K562 (cell line): ENCODE measurements around the gene CFDP1. TPM values are rescaled to one million over a fixed set of nuclear protein-coding genes. Genes with fewer than 3 reads are reported as not detected.

Source experiments
- C11orf30 ChIP-seq: fragments of 450-650 bp; IDR thresholded peaks from 2 replicates; pipeline ENCODE4 v1.6.1; 2016; ENCODE audit warnings: low read depth, mild to moderate bottlenecking
- CHD2 ChIP-seq: IDR thresholded peaks from 2 replicates; pipeline ENCODE4 v1.6.1; 2011; ENCODE audit warnings: low read depth, low read length
- THAP12 ChIP-seq: fragments of 250-450 bp; sonication (Bioruptor Pico); IDR thresholded peaks from 2 replicates; pipeline ENCODE4 v1.9.0; 2021; ENCODE audit warnings: mild to moderate bottlenecking, inconsistent platforms
- USF2 ChIP-seq: sonication (generic); formaldehyde crosslinking; IDR thresholded peaks from 2 replicates; pipeline ENCODE4 v1.5.0; 2020; ENCODE audit warnings: missing genetic modification reagents
- polyA plus RNA-seq, 8 experiments: library from polyadenylated mRNA; depleted of rRNA in 4 of 8; stranded (reverse) in 5 of 8; unstranded in 3 of 8; fragments of >200 nt; fragmentation: Nextera tagmentation in 2 of 8; fragmentation: Illumina TruSeq in 1 of 8; extraction: Ambion mirVana in 2 of 8; extraction: Trizol in 1 of 8; gene quantifications; 2 replicates each; pipeline versions ENCODE4 v1.2.1 to v1.2.3, GENCODE V29; 2011 to 2014; ENCODE audit warnings: inconsistent platforms in 1 of 8, missing spikeins in 1 of 8
- total RNA-seq, 7 experiments: library from RNA; depleted of rRNA in 6 of 7; stranded (reverse); fragments of >200 nt in 6 of 7; fragmentation: Illumina TruSeq in 2 of 7; extraction: Trizol in 2 of 7; gene quantifications; 2 replicates each; pipeline versions ENCODE4 v1.2.1 to v1.2.3, GENCODE V29; 2011 to 2021; ENCODE audit warnings: low replicate concordance in 1 of 7
- TF ChIP-seq, protein P1 (sequence below), 3 experiments: fragments of 200-800 bp in 1 of 3; sonication (Bioruptor generic) in 1 of 3; sonication (generic) in 1 of 3; formaldehyde crosslinking in 1 of 3; IDR thresholded peaks; 2 replicates each; pipeline versions ENCODE4 v1.6.1 to v1.8.0; 2016 to 2022; ENCODE audit warnings: mild to moderate bottlenecking in 2 of 3, missing compliant biosample characterization in 2 of 3, missing genetic modification characterization in 2 of 3, missing genetic modification reagents in 1 of 3

The CFDP1 gene
- total and polyA plus RNA-seq, 9 of the 15 experiments (the other 6 are each of a cell fraction or from before 2014, with no cell fraction given), result 31.5 to 78.4 (median 61.7) TPM

- TF ChIP-seq, protein P1, sequence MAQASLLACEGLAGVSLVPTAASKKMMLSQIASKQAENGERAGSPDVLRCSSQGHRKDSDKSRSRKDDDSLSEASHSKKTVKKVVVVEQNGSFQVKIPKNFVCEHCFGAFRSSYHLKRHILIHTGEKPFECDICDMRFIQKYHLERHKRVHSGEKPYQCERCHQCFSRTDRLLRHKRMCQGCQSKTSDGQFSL (CRISPR knock-in tag; IDR thresholded peaks at IDR 0.05), result no peak
- TF ChIP-seq, protein P1 (tag; IDR thresholded peaks at IDR 0.05), result no peak
- TF ChIP-seq CHD2, result no peak
- no peak for TF ChIP-seq C11orf30
- no peak for TF ChIP-seq THAP12
- peak; percentile 47 for TF ChIP-seq USF2
These were observed 570 bp upstream of the CFDP1 start (continued) for GRCh38 chr16:75433732-75434413.
